MCF 10A (cell line): ENCODE measurements around the gene PCGF3. TPM values are rescaled to one million over a fixed set of nuclear protein-coding genes. Genes with fewer than 3 reads are reported as not detected.

Experiments
- BruUV-seq: library from RNA; stranded (reverse); fragments of 400-500 nt; replicated peaks from 2 replicates; lab custom pipeline; 2021; lab: Mats Ljungman, UMichigan
- CTCF ChIA-PET: fragments of 300-600 bp; sonication (Branson Sonifier 250); formaldehyde crosslinking; extraction: SDS; loops from one replicate; lab custom pipeline; 2021; ENCODE audit warnings: antibody characterized with exemption, inconsistent platforms; lab: Yijun Ruan, JAX
- POLR2A ChIA-PET: fragments of 300-600, 350-650 bp; sonication (Branson Sonifier 250); formaldehyde crosslinking; extraction: SDS; loops from one replicate; lab custom pipeline; 2020; ENCODE audit warnings: antibody characterized with exemption, inconsistent platforms; lab: Yijun Ruan, JAX
- DNase-seq: peaks from one replicate; pipeline ENCODE4 v3.0.0-alpha.2; 2018; ENCODE audit not compliant: unreplicated experiment
- H3K27ac Mint-ChIP-seq: one replicate; pipeline ENCODE4 v1.8.0; 2022; ENCODE audit warnings: mild to moderate bottlenecking, low read depth, mixed read lengths; ENCODE audit not compliant: unreplicated experiment
- H3K27me3 Mint-ChIP-seq: one replicate; pipeline ENCODE4 v1.8.0; 2022; ENCODE audit warnings: mixed read lengths; ENCODE audit not compliant: insufficient read depth, unreplicated experiment
- H3K36me3 Mint-ChIP-seq: one replicate; pipeline ENCODE4 v1.8.0; 2022; ENCODE audit warnings: mild to moderate bottlenecking, moderate library complexity, mixed read lengths; ENCODE audit not compliant: insufficient read depth, unreplicated experiment
- H3K4me1 Mint-ChIP-seq: one replicate; pipeline ENCODE4 v1.8.0; 2022; ENCODE audit warnings: mixed read lengths; ENCODE audit not compliant: insufficient read depth, unreplicated experiment
- H3K4me3 Mint-ChIP-seq: one replicate; pipeline ENCODE4 v1.8.0; 2022; ENCODE audit warnings: mild to moderate bottlenecking, moderate library complexity, mixed read lengths; ENCODE audit not compliant: unreplicated experiment
- H3K9me3 Mint-ChIP-seq: one replicate; pipeline ENCODE4 v1.8.0; 2022; ENCODE audit warnings: mixed read lengths; ENCODE audit not compliant: unreplicated experiment
- CTCF ChIP-seq: fragments of 200-600 bp; IDR thresholded peaks from one replicate; pipeline ENCODE4 v1.8.0; 2022; ENCODE audit warnings: antibody characterized with exemption, mild to moderate bottlenecking; ENCODE audit not compliant: unreplicated experiment
- intact Hi-C: fragments of 100-400 bp; cut with micrococcal nuclease; formaldehyde crosslinking; loops from 2 replicates; pipeline ENCODE4 v1.14.1; 2022
- total RNA-seq: library from RNA; stranded (reverse); gene quantifications from 2 replicates; pipeline ENCODE4 v1.2.3, GENCODE V29; 2022

The PCGF3 gene
- total RNA-seq, 1 experiment from 2014 or later: 26.5 TPM

GRCh38 chr4:793941-794621 lies 88.4 kb downstream of the PCGF3 start:
- no peaks in the 10 kb centered on the region for H3K36me3 Mint-ChIP-seq
- no peaks in the 10 kb centered on the region for H3K27me3 Mint-ChIP-seq
- intact Hi-C loops: no loop called here
- no peak for TF ChIP-seq CTCF
- H3K4me1 Mint-ChIP-seq: peaks cover 4% of the 10 kb centered on the region
- POLR2A ChIA-PET: interaction anchor here (0.6 to 1.5 kb wide), 3 partner anchors 11 to 30 kb away, joined by 3 to 5 read pairs (median 3); no protein-coding TSS in a partner anchor
- H3K27ac Mint-ChIP-seq: no peak overlapping the region
- DNase-seq: no peak
- no peaks in the 10 kb centered on the region for H3K9me3 Mint-ChIP-seq
- no peak overlapping the region for H3K4me3 Mint-ChIP-seq
- BruUV-seq: no TSS peak
- CTCF ChIA-PET: interaction anchor here (0.7 kb wide), 1 partner anchor 1358 kb away, joined by 3 read pairs; no protein-coding TSS in a partner anchor

GRCh38 chr4:794900-795725 lies 89.5 kb downstream of the PCGF3 start:
- H3K27ac Mint-ChIP-seq: no peak overlapping the region
- CTCF ChIA-PET: interaction anchor here (0.6 kb wide), 1 partner anchor 1016 kb away, joined by 3 read pairs; no protein-coding TSS in a partner anchor
- intact Hi-C loops: no loop called here
- no peaks in the 10 kb centered on the region for H3K36me3 Mint-ChIP-seq
- no TSS peak for BruUV-seq
- H3K4me1 Mint-ChIP-seq: peaks cover 7% of the 10 kb centered on the region
- POLR2A ChIA-PET: no interaction called here
- H3K4me3 Mint-ChIP-seq: no peak overlapping the region
- no peak for TF ChIP-seq CTCF
- no peaks in the 10 kb centered on the region for H3K27me3 Mint-ChIP-seq
- H3K9me3 Mint-ChIP-seq: no peaks in the 10 kb centered on the region
- DNase-seq: no peak

GRCh38 chr4:795726-796119 lies 90.1 kb downstream of the PCGF3 start:
- ChIA-PET POLR2A (no interaction called here), CTCF (interaction anchor here (0.6 kb wide), 1 partner anchor 1015 kb away, joined by 3 read pairs; no protein-coding TSS in a partner anchor)
- Mint-ChIP-seq H3K4me3 (no peak overlapping the region), H3K9me3 (no peaks in the 10 kb centered on the region), H3K4me1 (peaks cover 7% of the 10 kb centered on the region), H3K27me3 (no peaks in the 10 kb centered on the region), H3K27ac (no peak overlapping the region), H3K36me3 (no peaks in the 10 kb centered on the region)
- intact Hi-C loops: no loop called here
- no peak for TF ChIP-seq CTCF
- BruUV-seq: no TSS peak
- no peak for DNase-seq

DNA sequence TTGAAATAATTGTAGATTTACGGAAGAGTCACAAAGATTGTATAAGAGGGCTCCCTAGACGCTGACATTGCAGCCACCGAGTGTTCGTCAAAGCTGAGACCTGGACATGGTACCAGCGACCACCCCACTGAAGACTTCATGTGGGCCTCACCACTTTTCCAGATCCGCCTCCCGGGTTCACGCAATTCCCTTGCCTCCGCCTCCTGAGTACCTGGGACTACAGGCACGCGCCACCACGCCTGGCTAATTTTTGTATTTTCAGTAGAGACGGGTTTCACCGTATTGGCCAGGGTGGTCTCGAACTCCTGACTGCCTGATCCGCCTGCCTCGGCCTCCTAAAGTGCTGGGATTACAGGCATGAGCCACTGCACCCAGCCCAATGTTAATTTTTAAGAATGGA lies 90.6 kb downstream of the PCGF3 start:
- Mint-ChIP-seq H3K27ac (no peak overlapping the region), H3K4me1 (peaks cover 7% of the 10 kb centered on the region), H3K27me3 (no peaks in the 10 kb centered on the region), H3K9me3 (no peaks in the 10 kb centered on the region), H3K4me3 (no peak overlapping the region), H3K36me3 (no peaks in the 10 kb centered on the region)
- CTCF ChIA-PET: interaction anchor here (0.6 kb wide), 1 partner anchor 1015 kb away, joined by 3 read pairs; no protein-coding TSS in a partner anchor
- BruUV-seq: no TSS peak
- POLR2A ChIA-PET: no interaction called here
- intact Hi-C loops: no loop called here
- DNase-seq: no peak
- TF ChIP-seq CTCF: no peak
